OCI-LY7 (cell line): ENCODE results near the gene C11orf52.

ENCODE experiments used
- CTCF ChIP-seq: fragments of 200-600 bp; sonication (generic); conservative IDR thresholded peaks from 2 replicates; pipeline ENCODE4 v1.5.1; 2014; ENCODE audit warnings: mild to moderate bottlenecking, antibody characterized with exemption, low read length, moderate library complexity, mixed read lengths
- EZH2phosphoT487 ChIP-seq: fragments of 200-600 bp; sonication (generic); IDR thresholded peaks from 2 replicates; pipeline ENCODE4 v1.6.1; 2018; ENCODE audit warnings: low read depth, borderline replicate concordance, mild to moderate bottlenecking, mixed run types, antibody characterized with exemption, low read length, moderate library complexity, mixed read lengths

- no peak for TF ChIP-seq CTCF
- TF ChIP-seq EZH2phosphoT487: no peak
Measured at GRCh38 chr11:111916768-111917167, 1.9 kb upstream of the C11orf52 start.
